ENCODE results near the gene AHNAK.
"Not testable (repeated sequence)": the region's sequence is repeated elsewhere in the genome, so short reads cannot be mapped to it uniquely, and the experiment has no call there.

AHNAK gene

DNA sequence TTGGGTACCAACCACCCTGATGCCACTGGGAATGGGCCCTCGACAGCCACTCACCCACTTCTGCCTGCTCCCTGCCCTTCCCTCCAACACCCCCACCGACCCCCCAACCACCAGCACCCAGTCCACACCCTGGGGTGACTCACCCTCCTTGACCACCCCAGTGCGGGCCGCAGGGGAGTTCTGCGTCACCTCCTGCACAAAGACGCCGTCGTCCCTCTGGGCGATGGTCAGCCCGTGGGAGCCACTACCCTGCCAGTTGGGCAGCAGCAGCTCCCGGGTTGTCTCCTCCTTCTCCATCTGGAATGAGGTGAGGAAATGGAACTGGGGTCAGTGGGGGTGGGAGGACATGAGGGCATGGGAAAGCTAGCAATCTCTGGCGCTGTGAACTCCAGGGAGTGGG, 10.8 kb downstream of the AHNAK start:
- no peak for DNase-seq (ENCODE audit: low spot score)

DNA sequence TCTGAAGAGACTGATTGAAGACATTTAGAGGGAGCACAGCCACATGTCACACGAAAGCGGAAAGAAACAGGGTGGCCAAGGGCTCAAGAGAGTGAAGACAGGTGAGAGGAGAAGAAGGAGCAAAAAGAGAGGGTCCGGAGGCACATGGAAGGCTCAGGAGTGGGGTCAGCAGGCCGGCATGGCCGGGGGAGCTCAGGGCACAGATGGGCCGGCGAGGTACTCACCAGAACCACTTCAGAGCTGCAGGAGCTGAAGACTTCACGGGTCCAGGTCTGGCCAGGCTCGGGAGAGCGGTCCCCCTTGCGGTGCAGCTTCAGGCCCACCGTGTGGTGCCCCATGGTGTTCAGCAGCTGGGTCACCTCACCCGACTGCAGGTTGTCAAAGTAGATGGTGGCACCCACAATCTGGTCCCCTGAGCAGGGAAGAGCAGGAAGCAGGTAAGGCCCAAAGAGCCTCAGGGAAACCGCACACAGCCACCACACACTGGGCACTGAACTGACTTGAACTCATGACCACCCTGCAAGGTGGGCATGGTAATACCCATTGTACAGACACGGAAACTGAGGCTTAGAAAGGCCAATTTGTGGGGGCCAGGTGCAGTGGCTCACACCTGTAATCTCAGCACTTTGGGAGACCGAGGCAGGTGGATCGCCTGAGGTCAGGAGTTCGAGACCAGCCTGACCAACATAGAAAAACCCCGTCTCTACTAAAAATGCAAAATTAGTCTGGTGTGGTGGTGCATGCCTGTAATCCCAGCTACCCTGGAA, 11.6 kb downstream of the AHNAK start:
- no peak for DNase-seq (ENCODE audit: low spot score)

DNA sequence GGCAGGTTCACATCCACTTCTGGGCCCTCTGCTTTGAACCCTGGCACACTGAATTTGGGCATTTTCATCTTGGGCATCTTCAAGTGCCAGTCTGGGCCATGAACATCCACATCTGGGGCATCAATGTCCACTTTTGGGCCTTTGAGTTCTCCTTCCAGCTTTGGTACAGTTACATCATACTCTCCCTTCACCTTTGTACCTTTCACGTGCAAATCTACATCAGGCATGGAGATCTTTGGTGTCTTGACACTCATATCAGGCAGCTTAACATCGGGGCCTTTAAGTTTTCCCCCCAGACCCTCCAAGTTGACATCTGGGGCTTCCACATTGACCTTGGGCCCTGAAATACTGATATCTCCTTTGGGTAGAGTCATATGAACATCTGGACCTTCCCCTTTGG, 14.5 kb downstream of the AHNAK start:
- no peak for DNase-seq (ENCODE audit: low spot score)

DNA sequence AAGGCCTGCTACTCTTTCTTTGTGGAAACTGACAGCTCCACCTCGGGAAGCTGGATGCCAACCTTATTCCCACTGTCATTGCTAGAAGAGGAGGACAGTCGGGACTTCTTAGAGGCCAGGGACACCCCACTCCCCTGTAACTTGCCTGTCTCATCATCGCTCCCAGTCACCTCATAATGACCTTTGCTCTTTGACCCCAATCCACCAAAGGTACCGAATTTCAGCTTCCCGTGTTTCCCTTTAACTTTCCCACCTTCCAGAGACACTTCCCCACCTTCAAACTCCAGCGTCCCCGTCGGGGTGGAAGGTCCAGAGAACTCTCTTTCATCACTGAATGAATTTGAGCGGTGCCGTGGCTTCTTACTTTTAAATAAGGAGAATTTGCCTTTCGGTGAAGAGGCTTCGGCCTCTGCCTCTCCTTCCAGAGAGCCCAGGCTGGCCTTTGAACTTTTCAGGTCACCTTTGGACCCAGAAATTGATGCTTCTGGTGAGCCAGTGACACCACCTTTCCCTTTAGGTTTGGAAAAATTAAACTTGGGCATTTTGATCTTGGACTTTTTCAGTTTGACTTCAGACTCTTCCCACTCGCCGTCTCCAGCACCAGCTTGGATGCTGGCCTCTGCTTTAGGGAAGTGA, 29.8 kb downstream of the AHNAK start:
- no peak for DNase-seq (ENCODE audit: low spot score)

DNA sequence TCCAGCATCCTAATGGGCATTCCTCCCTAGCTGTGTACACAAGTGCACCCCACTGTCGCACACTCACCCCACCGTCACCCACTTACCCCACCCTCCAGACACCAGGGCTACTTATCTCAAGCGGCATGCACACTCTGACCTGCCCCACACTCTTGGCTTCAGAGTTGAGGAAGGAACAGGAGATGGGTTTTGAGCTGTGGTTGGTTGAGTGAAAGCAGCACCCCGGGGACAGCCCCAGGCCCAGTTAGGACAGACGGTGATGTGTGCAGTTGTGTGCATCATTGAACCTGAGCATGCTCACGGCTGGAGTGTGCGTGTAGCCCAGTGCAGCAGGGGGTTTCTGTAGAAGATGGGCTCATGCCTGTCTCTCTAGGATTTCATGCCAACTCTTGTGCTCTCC, 32.5 kb downstream of the AHNAK start:
- no peak for DNase-seq (ENCODE audit: low spot score)

DNA sequence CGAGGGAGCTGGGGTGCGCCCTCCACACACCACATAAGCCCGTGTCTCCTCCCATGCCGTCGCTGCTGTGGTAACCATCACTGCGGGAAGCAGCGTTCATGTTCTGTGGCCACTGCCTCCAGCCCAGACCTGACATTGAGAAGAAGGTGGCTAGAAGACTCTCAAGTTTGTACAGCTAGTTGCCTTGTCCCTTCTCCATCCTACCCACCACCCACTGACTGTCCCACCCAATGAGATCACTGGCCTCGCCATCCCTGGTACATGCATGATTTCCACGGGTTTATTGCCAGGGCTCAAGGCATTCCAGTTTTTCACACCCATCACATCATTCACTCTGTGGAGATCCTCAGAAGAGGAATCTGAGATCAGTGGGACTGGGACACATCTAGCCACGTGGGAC, 33.0 kb downstream of the AHNAK start:
- DNase-seq (ENCODE audit: low spot score): no peak

DNA sequence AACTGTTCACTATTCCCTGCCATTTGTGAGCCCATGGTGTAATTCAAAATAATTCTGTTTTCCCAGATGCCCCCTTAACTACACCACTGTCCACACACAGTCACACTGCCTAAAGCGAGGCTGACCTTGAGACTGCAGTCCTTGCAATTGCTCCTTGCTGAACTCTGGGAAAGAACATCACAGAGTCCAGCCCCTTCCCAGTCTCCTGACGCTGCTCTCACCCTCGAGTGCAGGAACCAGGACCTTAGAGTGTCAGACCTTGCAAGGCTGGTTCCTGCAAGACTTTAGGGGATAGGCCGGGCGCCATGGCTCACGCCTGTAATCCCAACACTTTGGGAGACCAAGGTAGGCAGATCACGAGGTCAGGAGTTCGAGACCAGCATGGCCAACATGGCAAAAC, 33.6 kb downstream of the AHNAK start:
- no peak for DNase-seq (ENCODE audit: low spot score)

DNA sequence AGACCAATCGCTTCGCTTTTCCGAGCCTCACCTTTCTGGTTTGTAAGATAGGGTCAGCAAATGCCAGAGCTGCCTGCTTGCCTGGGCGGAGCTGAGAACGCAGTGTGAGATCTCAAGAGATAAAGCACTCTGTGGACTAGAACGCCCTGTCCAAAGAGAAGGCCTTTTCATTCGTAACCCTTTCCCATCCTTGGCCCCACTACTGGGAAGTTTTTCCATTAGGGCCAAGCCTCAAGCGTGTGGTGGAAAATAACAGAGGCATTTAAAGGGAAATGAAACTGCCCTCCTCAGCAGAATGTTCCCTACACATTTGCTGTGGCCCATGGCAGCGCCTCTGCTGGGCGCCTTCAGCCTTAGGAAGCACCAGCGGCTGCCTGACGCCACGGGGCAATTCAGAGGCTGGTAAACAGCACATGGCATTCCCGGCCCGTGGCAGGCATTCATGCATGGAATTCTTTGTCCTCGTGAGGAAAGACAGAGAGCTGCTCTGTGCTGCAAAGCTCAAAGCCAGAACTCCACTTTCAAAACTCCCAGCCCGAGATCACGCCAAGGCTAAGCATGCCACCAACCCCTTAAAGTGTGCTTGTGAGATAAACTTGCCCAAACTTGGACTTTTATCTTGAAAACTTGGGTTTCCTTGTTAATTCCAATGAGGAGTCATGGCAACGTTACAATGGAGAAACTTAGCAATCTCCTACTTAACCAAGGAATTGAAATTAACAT, 38.1 kb downstream of the AHNAK start:
- DNase-seq (ENCODE audit: low spot score): peak; percentile 52

DNA sequence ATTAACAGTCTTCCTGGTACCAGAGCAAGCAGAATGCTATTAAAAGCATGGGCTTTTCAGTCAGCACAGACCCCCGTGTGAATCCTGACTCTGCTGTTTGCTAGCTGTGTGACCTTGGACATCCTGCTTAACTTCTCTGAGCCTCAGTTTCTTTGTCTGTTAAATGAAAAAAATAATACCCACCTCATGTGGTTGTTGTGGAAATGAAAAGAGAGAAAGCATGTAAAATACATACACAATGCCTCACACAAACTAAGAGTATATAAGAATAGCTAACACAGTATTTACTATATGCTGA, 39.5 kb downstream of the AHNAK start:
- DNase-seq (ENCODE audit: low spot score): no peak

DNA sequence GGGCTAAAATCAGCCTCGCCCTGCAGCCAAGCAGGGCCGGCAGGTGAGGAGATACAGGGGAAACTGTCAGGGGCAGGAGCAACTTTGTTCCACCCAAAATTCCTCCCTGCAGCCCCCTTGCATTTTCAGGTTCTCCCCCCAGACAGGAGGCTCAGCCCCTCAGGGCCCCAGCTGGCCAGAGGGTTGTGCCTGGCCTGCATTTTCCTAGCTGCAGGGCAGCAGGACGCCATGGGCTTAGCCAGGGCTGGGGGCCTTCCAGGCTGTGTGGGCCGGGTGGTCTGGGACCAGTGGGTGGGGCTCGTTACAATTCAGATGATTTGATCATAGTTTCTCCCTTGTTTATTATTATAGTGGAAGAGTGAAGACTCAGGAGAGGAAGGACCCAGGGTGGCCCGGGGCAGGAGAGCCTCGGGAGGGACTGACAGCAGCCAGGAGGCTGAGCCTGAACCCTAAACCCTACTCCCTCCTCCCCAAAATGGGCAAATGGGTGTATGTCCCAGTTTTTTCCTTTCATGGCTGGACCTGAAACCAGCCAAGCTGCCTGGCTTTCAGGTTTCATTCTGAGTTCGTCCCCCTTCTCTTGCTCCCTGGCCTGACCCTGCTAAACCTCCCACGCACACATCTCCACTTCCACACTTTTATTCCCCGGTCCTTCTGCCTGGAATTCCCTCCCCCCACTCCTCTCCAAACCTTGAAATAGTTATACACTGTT, 40.0 kb downstream of the AHNAK start:
- no peak for DNase-seq (ENCODE audit: low spot score)

DNA sequence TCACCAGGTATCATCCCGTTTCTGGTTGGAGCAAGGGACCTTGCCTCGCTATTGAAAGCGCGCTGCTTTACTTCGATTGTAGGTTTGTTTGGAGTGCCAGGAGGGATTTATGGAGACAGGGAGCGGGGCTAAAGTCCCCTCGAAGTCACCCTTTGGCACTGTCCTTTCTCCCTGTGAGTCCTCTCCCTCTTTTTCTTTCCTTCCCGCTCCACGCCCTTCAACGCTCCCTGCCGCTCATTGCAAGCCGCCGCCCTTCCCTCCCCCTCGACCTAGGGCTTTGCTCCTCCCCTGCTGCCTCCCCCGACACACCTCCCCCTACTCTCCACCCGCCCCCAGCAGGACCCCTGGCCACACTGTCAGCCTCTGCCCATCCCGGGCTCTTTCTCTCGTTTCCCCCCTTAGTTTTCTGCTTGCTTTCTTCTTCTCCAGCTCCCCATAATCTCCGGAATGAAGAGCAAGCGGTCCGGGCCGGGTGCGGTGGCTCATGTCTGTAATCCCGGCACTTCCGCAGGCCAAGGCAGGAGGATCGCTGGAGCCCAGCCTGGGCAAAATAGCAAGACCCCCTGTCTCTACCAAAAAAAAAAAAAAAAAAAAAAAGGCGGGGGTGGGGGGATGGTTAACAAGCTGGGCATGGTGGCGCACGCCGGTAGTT, 41.0 kb downstream of the AHNAK start:
- DNase-seq (ENCODE audit: low spot score): no peak

DNA sequence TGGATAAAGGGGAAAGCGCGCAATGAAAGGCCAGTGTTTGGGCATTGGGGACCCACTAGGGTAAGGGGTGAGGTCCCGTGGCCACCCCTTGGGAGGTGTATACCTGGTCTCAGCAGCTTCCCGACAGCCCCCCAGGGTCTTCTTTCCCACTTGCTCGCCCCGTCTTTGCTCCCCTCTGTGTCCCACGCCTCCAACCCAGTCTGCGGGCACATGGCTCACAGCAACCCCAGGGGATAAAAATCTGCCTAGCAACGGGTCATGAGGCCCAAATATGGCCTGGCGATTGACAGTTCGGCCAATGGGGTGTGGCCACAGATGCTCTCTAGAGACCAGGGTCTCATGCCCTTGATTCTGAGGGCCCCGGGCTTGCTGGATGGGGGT, 41.6 kb downstream of the AHNAK start:
- DNase-seq (ENCODE audit: low spot score): no peak

DNA sequence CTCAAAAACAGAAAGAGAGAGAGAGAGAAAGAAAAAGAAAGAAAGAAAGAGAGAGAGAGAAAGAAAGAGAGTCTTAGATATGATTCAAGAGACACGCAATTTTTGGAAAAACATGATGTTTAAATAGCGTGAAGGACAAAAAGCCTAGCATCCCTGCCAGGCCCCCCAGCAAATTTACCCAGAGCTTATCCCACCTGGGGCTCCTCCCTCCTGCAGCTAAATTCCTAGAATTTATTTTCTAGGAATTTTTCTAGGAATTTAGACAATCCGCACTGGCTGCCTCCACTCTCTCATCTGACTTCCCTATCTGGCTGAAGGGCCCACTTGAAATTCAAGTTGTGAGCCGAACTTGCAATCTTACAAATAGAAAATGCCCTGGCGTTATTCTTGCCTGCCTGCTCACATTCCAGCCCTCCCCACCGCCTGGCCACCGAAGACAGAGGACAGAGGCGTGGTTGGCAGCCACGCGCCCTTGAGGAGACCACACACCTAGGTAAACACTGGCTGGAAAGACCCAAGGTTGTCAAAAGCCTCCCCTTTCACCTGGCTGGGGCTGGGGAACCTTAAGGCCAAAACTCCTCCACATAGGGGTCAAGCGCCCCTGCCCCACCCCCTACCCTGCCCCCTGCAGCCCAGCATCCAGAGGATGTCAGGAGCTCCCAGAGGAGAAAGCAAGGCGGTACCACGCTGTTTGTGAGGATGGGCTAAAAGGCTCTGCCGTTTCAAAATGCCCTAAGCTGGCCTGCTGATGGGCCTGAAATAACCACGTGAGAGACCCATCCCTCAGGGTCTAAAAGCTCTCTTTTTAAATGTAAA, 42.2 kb downstream of the AHNAK start:
- DNase-seq (ENCODE audit: low spot score): no peak

DNA sequence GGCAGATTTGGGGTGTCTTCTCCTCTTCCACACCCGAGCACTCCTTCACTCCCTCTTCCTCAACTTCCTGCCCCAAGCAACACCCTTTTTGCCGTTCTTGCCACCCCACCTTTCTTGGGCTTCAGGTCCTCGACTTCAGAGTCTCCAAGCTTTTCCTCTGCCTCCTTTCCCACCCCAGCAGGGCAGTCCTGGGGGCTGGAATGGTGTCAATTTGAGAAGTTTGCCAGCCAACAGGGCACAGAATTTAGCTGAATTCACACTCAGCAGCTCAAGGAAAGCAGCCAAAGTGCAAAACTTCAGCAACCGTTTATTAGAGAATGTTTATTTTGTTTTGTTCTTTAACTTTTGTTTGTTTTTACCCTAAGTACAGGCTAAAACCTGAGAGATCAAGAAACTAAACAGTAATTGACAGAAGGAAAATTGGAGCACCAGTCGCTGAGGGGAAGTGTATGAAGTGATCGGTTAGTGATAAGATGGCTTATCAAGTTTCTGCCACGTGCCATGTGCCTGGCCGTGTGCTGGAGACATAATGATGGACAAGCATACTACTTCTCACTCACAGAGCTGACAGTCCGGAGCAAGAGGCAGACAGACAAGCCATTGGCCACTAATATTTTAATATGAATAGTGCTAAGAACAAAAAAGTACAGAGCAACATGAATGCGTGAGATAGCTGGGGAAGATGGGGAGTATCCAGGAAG, 44.4 kb downstream of the AHNAK start:
- DNase-seq (ENCODE audit: low spot score): no peak

DNA sequence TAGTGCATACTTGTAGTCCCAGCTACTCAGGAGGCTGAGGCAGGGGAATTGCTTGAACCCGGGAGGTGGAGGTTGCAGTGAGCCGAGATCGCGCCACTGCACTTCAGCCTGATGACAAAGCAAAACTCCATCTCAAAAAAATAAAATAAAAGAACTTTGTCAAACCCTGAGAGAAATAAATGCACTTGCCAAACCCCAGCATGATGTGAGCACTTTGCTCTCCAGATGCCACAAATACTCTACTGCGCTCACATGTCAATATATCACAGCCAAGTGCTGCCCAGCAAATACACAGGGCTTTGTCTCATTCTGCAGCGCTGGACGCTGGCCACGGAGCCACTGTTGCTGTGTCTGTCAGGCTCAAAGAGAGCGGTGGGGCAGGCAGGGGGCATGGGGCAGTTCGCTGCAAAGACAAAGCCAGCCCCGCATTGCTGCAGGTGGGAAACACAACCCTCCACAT, 45.1 kb downstream of the AHNAK start:
- no peak for DNase-seq (ENCODE audit: low spot score)

DNA sequence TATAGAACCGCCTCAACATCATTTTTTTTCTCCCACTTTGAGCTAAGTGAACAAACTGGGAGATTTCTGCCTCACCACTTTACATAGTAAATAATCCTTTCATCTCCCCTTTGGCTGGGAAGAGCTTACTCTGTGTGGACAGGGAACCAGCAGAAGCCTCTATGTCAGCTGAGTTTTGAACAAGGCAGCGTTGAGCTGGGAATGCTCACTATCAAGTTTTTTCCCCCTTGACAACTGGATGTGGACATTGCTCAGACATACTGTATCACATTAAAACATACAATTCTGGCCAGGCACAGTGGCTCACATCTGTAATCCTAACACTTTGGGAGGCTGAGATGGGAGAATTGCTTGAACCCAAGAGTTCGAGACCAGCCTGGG, 46.0 kb downstream of the AHNAK start:
- no peak for DNase-seq (ENCODE audit: low spot score)

DNA sequence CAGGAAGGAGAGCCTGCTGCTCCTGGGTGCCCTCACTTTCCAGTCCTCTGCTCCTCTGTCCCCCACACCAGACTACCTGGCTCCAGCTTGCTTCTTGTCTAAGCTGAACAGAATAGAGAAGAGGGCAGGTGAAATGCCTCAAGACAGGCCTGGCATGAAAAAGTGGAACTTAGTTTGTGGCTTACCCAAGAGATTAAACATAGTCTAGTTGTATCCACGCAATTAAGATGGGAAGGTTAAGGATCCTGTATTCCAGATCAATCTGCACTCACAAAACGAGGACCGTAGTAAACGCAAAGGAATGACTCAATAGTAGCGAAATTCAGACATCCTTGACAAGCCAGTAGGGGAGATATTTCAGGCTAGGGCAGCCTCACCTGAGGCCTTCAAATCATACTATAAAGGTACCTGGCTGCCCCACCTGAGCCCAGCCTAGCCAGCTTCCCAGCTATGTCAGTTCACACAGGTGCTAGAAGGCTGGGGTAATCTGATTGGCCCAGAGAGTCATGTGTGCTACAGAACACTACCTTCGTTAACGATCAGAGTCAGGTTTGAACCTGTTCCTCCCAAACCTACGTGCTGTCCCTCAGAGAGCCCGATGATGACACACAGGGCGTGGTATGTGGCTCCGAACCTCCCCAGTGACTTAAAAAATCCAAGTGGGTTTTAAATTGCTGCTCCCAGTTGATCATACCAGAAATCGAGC, 46.5 kb downstream of the AHNAK start:
- DNase-seq (ENCODE audit: low spot score): no peak

DNA sequence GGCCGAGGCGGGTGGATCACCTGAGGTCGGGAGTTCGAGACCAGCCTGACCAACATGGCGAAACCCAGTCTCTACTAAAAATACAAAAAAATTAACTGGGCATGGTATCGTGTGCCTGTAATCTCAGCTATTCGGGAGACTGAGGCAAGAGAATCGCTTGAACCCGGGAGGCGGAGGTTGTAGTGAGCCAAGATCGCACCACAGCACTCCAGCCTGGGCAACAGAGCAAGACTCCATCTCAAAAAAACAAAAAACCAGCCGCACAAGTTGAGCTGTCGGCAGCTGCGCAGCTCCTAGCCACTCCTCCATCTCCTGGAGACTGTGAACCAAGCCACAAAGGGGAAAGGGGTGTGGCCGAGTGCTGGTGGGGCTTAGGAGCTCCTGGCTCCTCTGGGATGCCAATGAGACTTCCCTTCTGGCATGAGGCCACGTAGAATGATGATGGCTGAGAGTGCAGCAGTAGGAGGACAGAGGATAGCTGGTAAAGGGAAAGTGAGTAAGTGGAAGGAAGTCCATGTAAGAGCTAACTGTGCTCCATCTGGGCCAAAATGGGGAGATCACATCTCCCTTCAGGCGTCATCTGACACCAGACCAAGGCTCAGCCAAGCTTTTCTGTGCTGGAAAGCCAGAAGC, 47.2 kb downstream of the AHNAK start:
- DNase-seq (ENCODE audit: low spot score): not testable (repeated sequence)

DNA sequence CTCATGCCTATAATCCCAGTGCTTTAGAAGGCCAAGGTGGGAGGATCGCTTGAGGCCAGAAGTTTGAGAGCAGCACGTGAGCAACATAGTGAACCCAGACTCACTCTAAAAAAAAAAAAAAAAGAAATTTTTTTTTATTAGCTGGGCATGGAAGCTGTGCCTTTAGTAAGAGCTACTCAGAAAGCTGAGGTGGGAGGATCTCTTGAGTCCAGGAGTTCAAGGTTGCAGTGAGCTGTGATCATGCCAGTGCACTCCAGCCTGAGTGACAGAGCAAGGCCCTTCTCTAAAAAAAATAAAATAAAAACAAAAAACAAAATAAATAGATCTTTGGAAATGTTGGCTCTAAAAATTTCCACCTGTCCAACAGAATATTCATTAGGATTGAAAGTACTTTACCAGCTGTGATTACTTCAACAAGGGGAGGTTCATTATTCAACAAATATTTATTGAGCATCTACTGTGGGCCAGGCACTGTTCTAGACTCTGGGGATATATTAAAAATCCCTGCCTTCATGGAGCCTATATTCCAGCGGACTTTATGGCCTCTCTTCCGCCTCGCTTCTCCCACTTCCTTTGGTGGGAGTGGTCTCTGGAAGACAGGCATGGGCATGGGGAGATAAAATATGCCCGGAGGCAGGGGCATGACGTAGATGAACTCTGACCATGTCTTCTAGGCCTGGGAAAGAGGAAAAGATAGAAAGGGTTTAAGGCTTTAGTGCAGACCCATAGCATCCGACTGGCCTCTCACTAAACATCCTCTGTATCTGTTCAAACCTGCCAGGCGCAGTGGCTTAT, 47.9 kb downstream of the AHNAK start:
- no peak for DNase-seq (ENCODE audit: low spot score)
